ENCODE results near the gene SEC23B. TPM values are rescaled to one million over a fixed set of nuclear protein-coding genes. Genes with fewer than 3 reads are reported as not detected.

Gene SEC23B
- total and polyA plus RNA-seq, 10 of the 15 experiments (the other 5 are each of a cell fraction or from before 2014, with no cell fraction given) = 49.1 to 121 (median 75.6) TPM

DNA sequence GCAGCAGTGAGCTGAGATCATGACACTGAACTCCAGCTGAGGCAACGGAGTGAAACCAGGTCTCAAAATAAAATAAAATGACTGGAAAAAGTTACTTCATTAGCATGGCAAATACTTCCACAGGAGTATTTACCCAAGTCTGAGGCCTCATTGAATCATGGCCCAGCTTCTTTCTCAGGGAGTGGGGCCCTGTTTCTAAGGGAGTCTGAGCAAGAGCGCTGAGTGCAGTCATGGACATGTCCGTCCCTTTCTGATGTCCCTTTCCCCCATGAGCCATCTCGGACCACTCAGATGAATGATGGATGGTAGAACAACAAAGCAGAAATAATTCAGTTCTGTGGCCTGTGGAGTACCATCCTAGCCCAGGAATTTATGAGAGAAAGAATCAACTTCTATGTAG, 72.3 kb downstream of the SEC23B start:
- Histone ChIP-seq H3K4me3 (no peak overlapping the region), H4K20me1 (ENCODE audit: control insufficient read depth, insufficient read depth) (no peaks in the 10 kb centered on the region), H3K4me1 (ENCODE audit: control insufficient read depth, insufficient read depth, low read length) (no peaks in the 10 kb centered on the region), H3K79me2 (ENCODE audit: control insufficient read depth, insufficient read depth, low read length) (no peaks in the 10 kb centered on the region), H3K9me3 (replicated peaks; ENCODE audit: control insufficient read depth, insufficient read depth, low read length) (no peaks in the 10 kb centered on the region), H3K9ac (ENCODE audit: control insufficient read depth, insufficient read depth, low read length) (no peak overlapping the region), H3K4me2 (ENCODE audit: control insufficient read depth, insufficient read depth) (no peak overlapping the region), H3K36me3 (ENCODE audit: control insufficient read depth in 2 of 2, insufficient read depth in 2 of 2, low read length in 1 of 2) (no peaks in the 10 kb centered on the region), H3K27me3 (replicated peaks in 1 of 2; ENCODE audit: control insufficient read depth in 2 of 2, insufficient read depth in 2 of 2, low read length in 1 of 2) (no peaks in the 10 kb centered on the region), H2AFZ (ENCODE audit: control insufficient read depth, low read depth, low read length) (no peak overlapping the region), H3K27ac (ENCODE audit: control insufficient read depth, insufficient read depth) (no peak overlapping the region)
- in situ Hi-C loops (cut with MboI) (loop anchor here (25.0 kb wide), 1 partner anchor 1432 kb away; the partner anchor contains the start of gene NAA20), intact Hi-C loops (cut with micrococcal nuclease; ENCODE audit: unreplicated experiment) (no loop called here)
- ChIA-PET RAD21 (ENCODE audit: unreplicated experiment) (no interaction called here), POLR2A (no interaction called here), CTCF (interaction anchor here (1.3 kb wide), 1 partner anchor 9 kb away, joined by 5 read pairs; no protein-coding TSS in a partner anchor), SMC1A (ENCODE audit: uncharacterized antibody, unreplicated experiment) (no interaction called here)
- FAIRE-seq (no peak), ATAC-seq (no peak), DNase-seq (ENCODE audit: low read depth, low spot score) (no peak)
- 75% methylated on average over 4 of the region's 4 CpGs for WGBS (ENCODE audit: insufficient coverage, insufficient replicate concordance, low lambda C conversion rate, missing lambda C conversion rate)
- TF ChIP-seq, protein P1, sequence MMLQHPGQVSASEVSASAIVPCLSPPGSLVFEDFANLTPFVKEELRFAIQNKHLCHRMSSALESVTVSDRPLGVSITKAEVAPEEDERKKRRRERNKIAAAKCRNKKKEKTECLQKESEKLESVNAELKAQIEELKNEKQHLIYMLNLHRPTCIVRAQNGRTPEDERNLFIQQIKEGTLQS (IDR thresholded peaks at IDR 0.05; ENCODE audit: borderline replicate concordance, extremely low read depth, low read depth, low read length) = no peak
- TF ChIP-seq CEBPB (IDR thresholded peaks at IDR 0.05; ENCODE audit: borderline replicate concordance in 1 of 2, low read depth in 2 of 2, low read length in 2 of 2) = no peak
- TF ChIP-seq TARDBP (IDR thresholded peaks at IDR 0.05; ENCODE audit: borderline replicate concordance) = no peak
- TF ChIP-seq SMAD5 (IDR thresholded peaks at IDR 0.05; ENCODE audit: low read depth) = no peak
- no peak for TF ChIP-seq EZH2 (IDR thresholded peaks at IDR 0.05; ENCODE audit: borderline replicate concordance, control insufficient read depth, low read depth, low read length)
- TF ChIP-seq, protein P2, sequence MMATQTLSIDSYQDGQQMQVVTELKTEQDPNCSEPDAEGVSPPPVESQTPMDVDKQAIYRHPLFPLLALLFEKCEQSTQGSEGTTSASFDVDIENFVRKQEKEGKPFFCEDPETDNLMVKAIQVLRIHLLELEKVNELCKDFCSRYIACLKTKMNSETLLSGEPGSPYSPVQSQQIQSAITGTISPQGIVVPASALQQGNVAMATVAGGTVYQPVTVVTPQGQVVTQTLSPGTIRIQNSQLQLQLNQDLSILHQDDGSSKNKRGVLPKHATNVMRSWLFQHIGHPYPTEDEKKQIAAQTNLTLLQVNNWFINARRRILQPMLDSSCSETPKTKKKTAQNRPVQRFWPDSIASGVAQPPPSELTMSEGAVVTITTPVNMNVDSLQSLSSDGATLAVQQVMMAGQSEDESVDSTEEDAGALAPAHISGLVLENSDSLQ (IDR thresholded peaks at IDR 0.05) = no peak
- TF ChIP-seq, protein P3, sequence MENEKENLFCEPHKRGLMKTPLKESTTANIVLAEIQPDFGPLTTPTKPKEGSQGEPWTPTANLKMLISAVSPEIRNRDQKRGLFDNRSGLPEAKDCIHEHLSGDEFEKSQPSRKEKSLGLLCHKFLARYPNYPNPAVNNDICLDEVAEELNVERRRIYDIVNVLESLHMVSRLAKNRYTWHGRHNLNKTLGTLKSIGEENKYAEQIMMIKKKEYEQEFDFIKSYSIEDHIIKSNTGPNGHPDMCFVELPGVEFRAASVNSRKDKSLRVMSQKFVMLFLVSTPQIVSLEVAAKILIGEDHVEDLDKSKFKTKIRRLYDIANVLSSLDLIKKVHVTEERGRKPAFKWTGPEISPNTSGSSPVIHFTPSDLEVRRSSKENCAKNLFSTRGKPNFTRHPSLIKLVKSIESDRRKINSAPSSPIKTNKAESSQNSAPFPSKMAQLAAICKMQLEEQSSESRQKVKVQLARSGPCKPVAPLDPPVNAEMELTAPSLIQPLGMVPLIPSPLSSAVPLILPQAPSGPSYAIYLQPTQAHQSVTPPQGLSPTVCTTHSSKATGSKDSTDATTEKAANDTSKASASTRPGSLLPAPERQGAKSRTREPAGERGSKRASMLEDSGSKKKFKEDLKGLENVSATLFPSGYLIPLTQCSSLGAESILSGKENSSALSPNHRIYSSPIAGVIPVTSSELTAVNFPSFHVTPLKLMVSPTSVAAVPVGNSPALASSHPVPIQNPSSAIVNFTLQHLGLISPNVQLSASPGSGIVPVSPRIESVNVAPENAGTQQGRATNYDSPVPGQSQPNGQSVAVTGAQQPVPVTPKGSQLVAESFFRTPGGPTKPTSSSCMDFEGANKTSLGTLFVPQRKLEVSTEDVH (IDR thresholded peaks at IDR 0.05; ENCODE audit: low read depth, partially characterized antibody) = no peak
- TF ChIP-seq SRF (IDR thresholded peaks at IDR 0.05; ENCODE audit: low read depth in 2 of 2, low read length in 2 of 2) = no peak
- TF ChIP-seq, protein P4, sequence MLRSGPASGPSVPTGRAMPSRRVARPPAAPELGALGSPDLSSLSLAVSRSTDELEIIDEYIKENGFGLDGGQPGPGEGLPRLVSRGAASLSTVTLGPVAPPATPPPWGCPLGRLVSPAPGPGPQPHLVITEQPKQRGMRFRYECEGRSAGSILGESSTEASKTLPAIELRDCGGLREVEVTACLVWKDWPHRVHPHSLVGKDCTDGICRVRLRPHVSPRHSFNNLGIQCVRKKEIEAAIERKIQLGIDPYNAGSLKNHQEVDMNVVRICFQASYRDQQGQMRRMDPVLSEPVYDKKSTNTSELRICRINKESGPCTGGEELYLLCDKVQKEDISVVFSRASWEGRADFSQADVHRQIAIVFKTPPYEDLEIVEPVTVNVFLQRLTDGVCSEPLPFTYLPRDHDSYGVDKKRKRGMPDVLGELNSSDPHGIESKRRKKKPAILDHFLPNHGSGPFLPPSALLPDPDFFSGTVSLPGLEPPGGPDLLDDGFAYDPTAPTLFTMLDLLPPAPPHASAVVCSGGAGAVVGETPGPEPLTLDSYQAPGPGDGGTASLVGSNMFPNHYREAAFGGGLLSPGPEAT (IDR thresholded peaks at IDR 0.05; ENCODE audit: low read depth) = no peak
- no peak for TF ChIP-seq TCF3 (IDR thresholded peaks at IDR 0.05; ENCODE audit: borderline replicate concordance, insufficient read depth, low read depth, low read length)
- TF ChIP-seq, protein P5, sequence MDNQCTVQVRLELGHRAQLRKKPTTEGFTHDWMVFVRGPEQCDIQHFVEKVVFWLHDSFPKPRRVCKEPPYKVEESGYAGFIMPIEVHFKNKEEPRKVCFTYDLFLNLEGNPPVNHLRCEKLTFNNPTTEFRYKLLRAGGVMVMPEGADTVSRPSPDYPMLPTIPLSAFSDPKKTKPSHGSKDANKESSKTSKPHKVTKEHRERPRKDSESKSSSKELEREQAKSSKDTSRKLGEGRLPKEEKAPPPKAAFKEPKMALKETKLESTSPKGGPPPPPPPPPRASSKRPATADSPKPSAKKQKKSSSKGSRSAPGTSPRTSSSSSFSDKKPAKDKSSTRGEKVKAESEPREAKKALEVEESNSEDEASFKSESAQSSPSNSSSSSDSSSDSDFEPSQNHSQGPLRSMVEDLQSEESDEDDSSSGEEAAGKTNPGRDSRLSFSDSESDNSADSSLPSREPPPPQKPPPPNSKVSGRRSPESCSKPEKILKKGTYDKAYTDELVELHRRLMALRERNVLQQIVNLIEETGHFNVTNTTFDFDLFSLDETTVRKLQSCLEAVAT (IDR thresholded peaks at IDR 0.05) = no peak
- TF ChIP-seq MYB (IDR thresholded peaks at IDR 0.05; ENCODE audit: borderline replicate concordance, low read depth, low read length) = no peak
- no peak for TF ChIP-seq YBX1 (IDR thresholded peaks at IDR 0.05)
- no peak for TF ChIP-seq BACH1 (IDR thresholded peaks at IDR 0.05; ENCODE audit: borderline replicate concordance)
- no peak for TF ChIP-seq CHD1 (IDR thresholded peaks at IDR 0.05; ENCODE audit: low read depth, low read length)
- BruUV-seq (replicated peaks) = no TSS peak
